22Rv1 (cell line): Measurements from ENCODE around the gene FAM193B.

Experiments
- CTCF ChIP-seq: fragments of 450-650 bp; IDR thresholded peaks from 2 replicates; pipeline ENCODE4 v1.5.1; 2017; ENCODE audit warnings: mild to moderate bottlenecking
- ZFX ChIP-seq: fragments of 450-650 bp; IDR thresholded peaks from 2 replicates; pipeline ENCODE4 v1.6.1; 2017; ENCODE audit warnings: antibody characterized with exemption, borderline replicate concordance

GRCh38 chr5:177569894-177570293 is 15.5 kb upstream of the FAM193B start:
- TF ChIP-seq CTCF (no peak), ZFX (no peak)
